ENCODE results near the gene JDP2.

JDP2 gene

DNA sequence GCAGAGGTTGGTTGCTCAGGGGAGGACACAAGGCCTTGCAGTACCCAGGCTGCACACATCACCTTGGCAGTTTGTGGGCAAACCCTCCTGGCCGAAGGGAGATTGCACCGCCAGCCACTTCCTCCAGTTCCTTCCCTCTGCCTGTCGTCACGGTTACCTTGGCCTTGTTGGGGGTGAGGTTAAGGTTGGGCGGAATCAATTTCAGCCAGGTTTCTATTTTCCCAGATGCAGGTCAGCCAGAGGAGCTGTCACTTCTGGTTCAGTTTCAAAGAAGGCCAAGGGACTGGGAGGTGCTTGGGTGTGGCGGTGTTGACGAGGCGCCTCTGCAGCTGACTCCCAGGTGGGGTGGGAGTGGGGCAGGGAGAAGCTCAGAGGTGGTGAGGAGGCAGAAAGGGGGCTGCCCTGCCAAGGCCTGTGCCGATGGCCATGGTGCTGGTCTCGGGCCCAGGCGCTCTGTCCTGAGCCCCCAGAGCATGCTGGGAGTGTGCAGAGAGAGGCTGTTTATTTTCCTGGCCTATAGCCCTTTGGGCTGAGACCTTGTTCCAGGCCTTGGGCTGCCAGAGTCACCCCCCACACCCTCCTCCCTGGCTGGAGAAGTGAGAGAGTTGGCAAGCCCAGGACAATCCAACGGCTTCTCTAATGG lies 31.4 kb downstream of the JDP2 start:
- DNase-seq (ENCODE audit: low read depth) = no peak
- H3K4me3 ChIP-seq (ENCODE audit: low read length) = no peak overlapping the region
- no peak for TF ChIP-seq CTCF (conservative IDR thresholded peaks at IDR 0.05; ENCODE audit: low read depth, low read length)

- no peak for TF ChIP-seq CTCF (conservative IDR thresholded peaks at IDR 0.05; ENCODE audit: low read depth, low read length)
- DNase-seq (ENCODE audit: low read depth) = no peak
Measured at GRCh38 chr14:75459791-75460190, 32.0 kb downstream of the JDP2 start.

DNA sequence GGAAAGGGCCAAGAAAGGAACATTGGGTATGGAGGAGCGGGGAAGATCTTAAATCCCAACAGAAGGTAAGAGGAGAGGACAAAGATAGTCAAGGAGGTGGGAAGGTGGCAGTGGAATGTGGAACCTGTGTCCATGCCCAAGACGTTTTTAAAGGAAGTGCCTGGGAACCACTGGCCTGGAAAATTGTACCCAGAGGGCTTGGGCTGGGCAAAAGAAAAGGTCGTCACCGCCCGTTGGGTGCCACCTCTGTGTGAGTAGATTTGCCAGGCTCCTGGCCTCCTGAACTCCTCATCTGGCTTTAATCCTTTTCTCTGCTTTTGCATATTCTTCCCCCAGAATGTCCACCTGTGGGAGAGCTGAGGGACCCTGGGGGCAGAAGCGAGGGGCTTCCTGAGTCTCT lies 32.6 kb downstream of the JDP2 start:
- no peak overlapping the region for H3K4me3 ChIP-seq (ENCODE audit: low read length)
- no peak for TF ChIP-seq CTCF (conservative IDR thresholded peaks at IDR 0.05; ENCODE audit: low read depth, low read length)
- DNase-seq (ENCODE audit: low read depth) = no peak

More at GRCh38 chr14:75459791-75460190, 32.0 kb downstream of the JDP2 start:
- H3K4me3 ChIP-seq (ENCODE audit: low read length) = no peak overlapping the region

GRCh38 chr14:75461303-75461702 lies 33.5 kb downstream of the JDP2 start:
- TF ChIP-seq CTCF (conservative IDR thresholded peaks at IDR 0.05; ENCODE audit: low read depth, low read length) = no peak
- no peak for DNase-seq (ENCODE audit: low read depth)
- no peak overlapping the region for H3K4me3 ChIP-seq (ENCODE audit: low read length)

GRCh38 chr14:75461755-75462349 lies 34.0 kb downstream of the JDP2 start:
- H3K4me3 ChIP-seq (ENCODE audit: low read length) = no peak overlapping the region
- TF ChIP-seq CTCF (conservative IDR thresholded peaks at IDR 0.05; ENCODE audit: low read depth, low read length) = no peak
- no peak for DNase-seq (ENCODE audit: low read depth)

GRCh38 chr14:75464626-75465025 lies 36.8 kb downstream of the JDP2 start:
- no peak for DNase-seq (ENCODE audit: low read depth)
- no peak overlapping the region for H3K4me3 ChIP-seq (ENCODE audit: low read length)
- no peak for TF ChIP-seq CTCF (conservative IDR thresholded peaks at IDR 0.05; ENCODE audit: low read depth, low read length)

DNA sequence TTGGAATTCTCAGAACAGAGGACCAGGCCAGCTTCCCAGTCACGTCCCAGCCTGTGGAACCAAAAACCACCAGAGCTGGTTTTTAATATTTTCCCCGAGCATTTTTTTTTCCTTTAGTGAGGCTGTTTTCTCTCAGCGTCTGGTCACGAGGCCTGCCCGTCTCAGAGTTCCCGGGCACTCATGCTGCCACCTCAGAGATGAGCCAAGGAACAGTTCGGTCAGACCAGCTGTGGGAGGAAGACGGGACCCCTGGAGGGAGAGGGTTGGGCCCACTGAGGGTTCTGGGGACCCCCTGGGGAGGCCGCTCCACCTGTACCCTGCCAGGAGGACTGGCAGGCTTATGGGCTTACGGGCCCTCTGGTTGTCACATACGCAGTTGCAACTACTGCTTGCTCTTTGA lies 39.9 kb downstream of the JDP2 start:
- TF ChIP-seq CTCF (conservative IDR thresholded peaks at IDR 0.05; ENCODE audit: low read depth, low read length) = no peak
- no peak for DNase-seq (ENCODE audit: low read depth)
- H3K4me3 ChIP-seq (ENCODE audit: low read length) = no peak overlapping the region

Measured in retinal pigment epithelial cell (primary cell).